Measurements from ENCODE around the gene TRABD2B.
"Not testable (repeated sequence)": the region's sequence is repeated elsewhere in the genome, so short reads cannot be mapped to it uniquely, and the experiment has no call there.

The TRABD2B gene

GRCh38 chr1:47963568-47964358 lies 33.4 kb downstream of the TRABD2B start:
- DNase-seq: no peak

- DNase-seq: no peak
Measured at GRCh38 chr1:47962750-47963492, 34.3 kb downstream of the TRABD2B start.

- not testable (repeated sequence) for DNase-seq
Measured at GRCh38 chr1:47961835-47962234, 35.4 kb downstream of the TRABD2B start.

- DNase-seq: not testable (repeated sequence)
Measured at GRCh38 chr1:47956491-47956890, 40.7 kb downstream of the TRABD2B start.

- DNase-seq: no peak
Measured at GRCh38 chr1:47953661-47954060, 43.5 kb downstream of the TRABD2B start.

GRCh38 chr1:47951545-47952235 lies 45.5 kb downstream of the TRABD2B start:
- no peak for DNase-seq

- no peak for DNase-seq
Measured at GRCh38 chr1:47951026-47951425, 46.2 kb downstream of the TRABD2B start.

GRCh38 chr1:47950471-47950870 lies 46.7 kb downstream of the TRABD2B start:
- no peak for DNase-seq

GRCh38 chr1:47948126-47948525 lies 49.1 kb downstream of the TRABD2B start:
- no peak for DNase-seq

GRCh38 chr1:47947531-47947930 lies 49.7 kb downstream of the TRABD2B start:
- DNase-seq: no peak

GRCh38 chr1:47944561-47944960 lies 52.6 kb downstream of the TRABD2B start:
- no peak for DNase-seq

GRCh38 chr1:47942240-47942629 lies 55.0 kb downstream of the TRABD2B start:
- no peak for DNase-seq

- no peak for DNase-seq
Measured at GRCh38 chr1:47941609-47942239, 55.5 kb downstream of the TRABD2B start.

GRCh38 chr1:47940779-47941178 lies 56.4 kb downstream of the TRABD2B start:
- no peak for DNase-seq

- no peak for DNase-seq
Measured at GRCh38 chr1:47940326-47940725, 56.9 kb downstream of the TRABD2B start.

- DNase-seq: no peak
Measured at GRCh38 chr1:47938520-47938919, 58.7 kb downstream of the TRABD2B start.

- no peak for DNase-seq
Measured at GRCh38 chr1:47937586-47938254, 59.5 kb downstream of the TRABD2B start.

- DNase-seq: no peak
Measured at GRCh38 chr1:47936916-47937551, 60.2 kb downstream of the TRABD2B start.

- DNase-seq: no peak
Measured at GRCh38 chr1:47935856-47936255, 61.3 kb downstream of the TRABD2B start.

- no peak for DNase-seq
Measured at GRCh38 chr1:47935163-47935562, 62.0 kb downstream of the TRABD2B start.

- no peak for DNase-seq
Measured at GRCh38 chr1:47934243-47934805, 62.9 kb downstream of the TRABD2B start.

- DNase-seq: no peak
Measured at GRCh38 chr1:47932743-47933142, 64.4 kb downstream of the TRABD2B start.

Measured in cerebellar nuclear complex (tissue), 1 donor.